SJCRH30 (cell line): Measurements from ENCODE around the gene C3orf20. TPM values are rescaled to one million over a fixed set of nuclear protein-coding genes. Genes with fewer than 3 reads are reported as not detected.
A peak's percentile ranks its signal among the peaks of the same experiment; 100 is the strongest.
"Not testable (repeated sequence)": the region's sequence is repeated elsewhere in the genome, so short reads cannot be mapped to it uniquely, and the experiment has no call there.

Experiments used
- DNase-seq, 2 experiments: peaks; one replicate each; pipeline ENCODE4 v3.0.0-alpha.2; 2015 to 2020
- H3K27ac ChIP-seq: fragments of 250-450 bp; sonication (Bioruptor Pico); 2 replicates; pipeline ENCODE4 v1.5.1; 2020; ENCODE audit warnings: mild to moderate bottlenecking, moderate library complexity
- H3K27me3 ChIP-seq: fragments of 250-450 bp; sonication (Bioruptor Pico); 2 replicates; pipeline ENCODE4 v1.5.1; 2020; ENCODE audit warnings: mild to moderate bottlenecking, moderate library complexity
- H3K36me3 ChIP-seq: fragments of 250-450 bp; sonication (Bioruptor Pico); 2 replicates; pipeline ENCODE4 v1.5.1; 2020; ENCODE audit warnings: mild to moderate bottlenecking, moderate library complexity
- H3K4me1 ChIP-seq: fragments of 250-450 bp; sonication (Bioruptor Pico); 2 replicates; pipeline ENCODE4 v1.5.1; 2020; ENCODE audit warnings: mild to moderate bottlenecking, moderate library complexity
- H3K4me3 ChIP-seq: fragments of 250-450 bp; sonication (Bioruptor Pico); 2 replicates; pipeline ENCODE4 v1.5.1; 2020; ENCODE audit warnings: mild to moderate bottlenecking, moderate library complexity
- H3K9me3 ChIP-seq: fragments of 250-450 bp; sonication (Bioruptor Pico); replicated peaks from 2 replicates; pipeline ENCODE4 v1.5.1; 2020; ENCODE audit warnings: mild to moderate bottlenecking, moderate library complexity
- total RNA-seq: library from RNA; depleted of rRNA; stranded (reverse); fragments of >200 nt; shearing (Covaris generic); gene quantifications from 2 replicates; pipeline ENCODE4 v1.2.3, GENCODE V29; 2014

Gene C3orf20
- total RNA-seq, 1 experiment from 2014 or later: not detected

DNA sequence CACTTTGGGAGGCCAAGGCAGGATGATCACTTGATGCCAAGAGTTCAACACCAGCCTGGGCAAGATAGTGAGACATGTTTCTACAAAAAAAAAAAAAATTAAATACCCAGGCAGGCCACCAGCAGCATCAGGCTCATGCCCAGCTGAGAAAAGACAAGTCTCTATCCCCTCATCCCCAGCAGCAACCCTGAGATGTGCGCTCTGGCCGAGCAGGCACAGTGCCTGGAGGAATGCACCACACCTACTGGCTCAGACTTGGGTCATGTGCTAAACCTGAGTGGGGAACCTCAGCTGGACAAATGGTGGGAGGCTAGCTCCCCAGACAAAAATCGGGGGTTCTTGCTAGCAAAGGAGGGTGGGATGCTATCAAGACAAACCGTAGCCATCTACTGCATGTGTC, 33.6 kb upstream of the C3orf20 start:
- Histone ChIP-seq H3K36me3 (no peaks in the 10 kb centered on the region), H3K4me1 (no peaks in the 10 kb centered on the region), H3K4me3 (no peak overlapping the region), H3K27me3 (peaks cover 25% of the 10 kb centered on the region), H3K27ac (no peak overlapping the region), H3K9me3 (no peaks in the 10 kb centered on the region)
- DNase-seq: no peak

DNA sequence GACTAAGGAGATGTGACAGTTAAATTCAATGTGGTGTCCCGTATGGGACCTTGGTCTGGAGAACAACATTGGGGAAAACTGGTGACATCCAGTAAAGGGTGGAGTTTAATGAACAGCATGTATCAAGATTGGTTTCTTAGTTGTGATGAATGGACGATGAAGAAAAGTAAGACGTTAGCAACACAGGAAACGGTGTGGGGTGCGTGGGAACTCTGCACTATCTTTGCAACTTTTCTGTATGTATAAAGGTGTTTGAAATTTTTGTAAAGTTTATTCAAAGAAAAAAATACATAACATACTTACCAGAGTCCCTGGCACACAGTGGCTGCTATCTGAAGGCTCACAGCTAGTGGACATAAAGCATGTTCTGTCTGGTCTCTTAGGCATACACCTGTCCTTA, 29.5 kb upstream of the C3orf20 start:
- Histone ChIP-seq H3K4me1 (no peaks in the 10 kb centered on the region), H3K27me3 (peaks cover 16% of the 10 kb centered on the region), H3K36me3 (no peaks in the 10 kb centered on the region), H3K27ac (no peak overlapping the region), H3K9me3 (no peaks in the 10 kb centered on the region), H3K4me3 (no peak overlapping the region)
- DNase-seq: no peak

DNA sequence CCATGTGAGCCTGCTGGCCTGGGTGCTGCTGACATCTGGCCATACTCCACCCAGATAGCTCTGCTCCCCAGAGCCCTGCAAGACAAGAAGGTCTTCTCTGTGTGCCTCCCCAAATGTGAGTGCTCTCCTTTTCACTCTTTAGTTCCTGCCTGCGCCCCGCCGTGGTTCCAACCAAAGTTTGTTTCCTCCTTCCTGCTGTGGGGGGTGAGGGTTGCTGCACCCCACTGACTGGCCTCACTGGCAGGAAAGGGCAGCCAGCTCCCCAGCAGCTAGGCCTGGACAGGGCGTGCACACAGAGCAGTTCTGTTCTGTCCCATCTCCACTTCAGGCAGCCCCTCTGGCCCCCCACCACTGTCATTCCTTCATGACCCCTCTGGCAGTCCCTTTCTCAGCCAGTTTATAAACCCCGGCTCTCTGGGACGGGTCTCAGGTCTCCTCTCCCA, 28.8 kb upstream of the C3orf20 start:
- Histone ChIP-seq H3K27ac (no peak overlapping the region), H3K36me3 (no peaks in the 10 kb centered on the region), H3K4me3 (no peak overlapping the region), H3K9me3 (no peaks in the 10 kb centered on the region), H3K27me3 (peaks cover 15% of the 10 kb centered on the region), H3K4me1 (no peaks in the 10 kb centered on the region)
- no peak for DNase-seq

DNA sequence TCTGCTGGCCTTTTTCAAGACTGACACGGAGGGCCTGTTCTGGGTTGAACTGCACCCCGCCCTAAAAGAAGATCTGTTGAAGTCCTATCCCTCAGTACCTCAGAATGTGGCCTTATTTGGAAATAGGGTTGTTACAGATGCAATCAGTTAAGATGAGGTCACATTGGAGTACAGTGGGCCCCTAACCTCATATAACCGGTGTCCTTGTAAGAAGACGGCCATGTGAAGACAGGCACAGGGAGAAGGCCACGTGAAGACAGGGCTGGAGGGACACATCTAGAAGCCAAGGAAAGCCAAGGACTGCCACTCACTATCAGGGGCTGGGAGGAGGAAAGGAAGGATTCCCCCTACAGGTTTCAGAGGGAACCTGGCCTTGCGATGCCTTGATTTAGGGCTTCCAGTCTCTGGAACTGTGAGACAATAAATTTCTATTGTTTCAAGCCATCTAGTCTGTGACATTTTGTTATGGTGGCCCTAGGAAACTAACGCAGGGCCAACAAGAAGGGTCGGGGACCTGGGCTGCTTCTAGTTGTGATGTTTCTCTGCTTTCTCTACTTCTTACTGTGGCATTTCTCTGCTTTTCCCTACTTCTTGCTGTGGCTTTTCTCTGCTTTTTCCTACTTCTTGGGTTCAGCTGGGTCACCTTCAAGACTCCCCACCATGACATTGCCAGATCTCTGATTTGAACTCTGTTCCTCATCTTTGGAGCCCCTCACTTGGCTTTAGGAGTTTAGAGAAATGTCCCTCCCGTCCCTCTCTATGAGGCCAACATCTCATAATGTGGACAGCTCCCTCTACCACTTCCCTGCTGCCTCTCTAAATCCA, 28.1 kb upstream of the C3orf20 start:
- no peak for DNase-seq
- H3K36me3 ChIP-seq: no peaks in the 10 kb centered on the region

DNA sequence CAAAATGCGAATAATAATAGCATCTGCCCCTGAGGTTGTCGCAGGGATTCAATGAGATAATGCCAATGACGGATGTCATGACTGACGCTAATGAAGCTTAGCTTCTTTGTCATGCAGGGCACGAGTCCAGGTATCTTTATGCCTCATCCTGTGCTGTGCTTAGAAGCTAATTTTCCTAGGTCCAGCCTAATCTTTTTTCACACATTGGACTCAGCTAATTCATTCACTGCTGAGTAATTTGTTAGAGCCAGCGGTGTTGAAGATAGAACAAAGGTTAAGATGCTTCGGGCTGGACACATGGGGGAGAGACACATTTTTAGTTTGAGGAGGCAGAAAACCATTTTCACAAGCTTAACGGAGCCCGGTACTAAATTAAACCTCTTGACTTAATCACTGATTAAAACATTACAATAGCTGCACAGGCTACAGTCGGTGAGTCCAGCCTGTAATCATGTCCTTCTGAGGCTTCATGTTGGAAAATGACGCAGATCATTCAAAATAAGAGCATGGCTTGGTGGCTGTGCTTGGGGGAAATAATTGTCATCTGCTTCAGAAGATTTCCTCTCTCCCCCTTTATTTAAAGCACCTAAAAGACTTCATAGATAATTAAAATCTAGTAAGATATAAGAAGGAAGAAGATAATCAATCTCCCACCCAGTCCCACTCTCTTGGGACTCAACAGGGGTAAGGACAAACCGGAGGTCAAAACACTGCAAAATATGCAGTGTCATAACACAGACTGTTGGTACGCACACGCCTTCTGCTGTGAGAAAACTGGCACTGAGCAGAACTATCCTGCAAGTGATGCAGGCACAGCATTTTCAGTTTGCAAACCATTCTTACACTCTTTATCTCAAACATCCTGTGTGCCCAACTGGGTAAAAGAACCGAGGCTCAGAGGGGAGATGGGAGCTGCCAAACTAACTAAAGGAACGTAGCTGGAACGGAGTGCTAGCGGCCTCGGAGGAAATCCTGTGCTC, 26.7 kb upstream of the C3orf20 start:
- H3K27ac ChIP-seq: no peak overlapping the region
- no peaks in the 10 kb centered on the region for H3K36me3 ChIP-seq
- H3K27me3 ChIP-seq: peaks cover 8% of the 10 kb centered on the region
- DNase-seq: no peak
- H3K4me1 ChIP-seq: 0 out of 2 replicates have a peak, but pooled peaks cover 6% of the 10 kb centered on the region
- no peaks in the 10 kb centered on the region for H3K9me3 ChIP-seq
- no peak overlapping the region for H3K4me3 ChIP-seq

More for the DNA sequence above, 28.1 kb upstream of the C3orf20 start:
- no peaks in the 10 kb centered on the region for H3K4me1 ChIP-seq
- no peak overlapping the region for H3K4me3 ChIP-seq
- peaks cover 15% of the 10 kb centered on the region for H3K27me3 ChIP-seq
- no peak overlapping the region for H3K27ac ChIP-seq
- no peaks in the 10 kb centered on the region for H3K9me3 ChIP-seq

DNA sequence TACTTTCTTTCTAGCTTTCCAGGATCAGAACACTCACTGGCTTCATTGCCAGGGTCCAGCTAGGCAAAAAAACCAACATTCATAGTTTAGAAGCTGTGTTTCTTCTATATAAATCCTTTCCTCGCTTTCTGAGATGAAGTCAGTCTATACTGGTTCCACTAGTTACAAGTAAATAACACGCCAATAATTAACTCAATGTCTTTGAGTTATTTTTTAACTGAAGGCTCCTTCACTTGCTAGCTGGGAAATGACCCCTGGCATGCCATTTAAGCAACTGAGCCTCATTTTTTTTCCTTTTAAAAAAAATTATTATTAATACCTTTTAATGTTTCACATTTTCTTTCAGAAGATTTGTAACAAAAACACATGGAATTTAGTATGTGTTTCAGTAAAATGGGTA, 25.5 kb upstream of the C3orf20 start:
- no peaks in the 10 kb centered on the region for H3K9me3 ChIP-seq
- no peak overlapping the region for H3K27ac ChIP-seq
- peaks cover 4% of the 10 kb centered on the region for H3K36me3 ChIP-seq
- peaks cover 8% of the 10 kb centered on the region; the same call in 1 of the 2 replicates for H3K27me3 ChIP-seq
- H3K4me1 ChIP-seq: 0 out of 2 replicates have a peak, but pooled peaks cover 6% of the 10 kb centered on the region
- H3K4me3 ChIP-seq: no peak overlapping the region
- no peak for DNase-seq

DNA sequence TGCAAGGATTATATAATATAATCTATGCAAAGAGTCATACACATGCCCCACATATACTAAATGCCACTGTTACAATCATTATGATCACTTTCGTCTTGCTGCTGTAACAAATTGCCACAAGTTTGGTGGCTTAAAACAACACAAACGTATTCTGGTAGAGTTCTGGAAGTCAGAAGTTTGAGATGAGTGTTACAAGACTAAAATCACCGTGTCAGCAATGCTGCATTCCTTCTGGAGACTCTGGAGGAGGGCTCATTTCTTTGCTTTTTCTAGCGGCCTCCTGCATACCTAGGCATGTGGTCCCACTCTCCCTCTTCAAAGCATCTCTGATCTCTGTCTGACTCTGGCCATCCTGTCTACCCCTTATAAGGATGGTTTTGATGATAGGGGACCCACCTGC, 24.7 kb upstream of the C3orf20 start:
- no peak overlapping the region for H3K27ac ChIP-seq
- DNase-seq: no peak
- 0 out of 2 replicates have a peak, but pooled peaks cover 6% of the 10 kb centered on the region for H3K4me1 ChIP-seq
- no peaks in the 10 kb centered on the region for H3K9me3 ChIP-seq
- peaks cover 6% of the 10 kb centered on the region for H3K36me3 ChIP-seq
- H3K4me3 ChIP-seq: no peak overlapping the region
- peaks cover 7% of the 10 kb centered on the region; the same call in 1 of the 2 replicates for H3K27me3 ChIP-seq

DNA sequence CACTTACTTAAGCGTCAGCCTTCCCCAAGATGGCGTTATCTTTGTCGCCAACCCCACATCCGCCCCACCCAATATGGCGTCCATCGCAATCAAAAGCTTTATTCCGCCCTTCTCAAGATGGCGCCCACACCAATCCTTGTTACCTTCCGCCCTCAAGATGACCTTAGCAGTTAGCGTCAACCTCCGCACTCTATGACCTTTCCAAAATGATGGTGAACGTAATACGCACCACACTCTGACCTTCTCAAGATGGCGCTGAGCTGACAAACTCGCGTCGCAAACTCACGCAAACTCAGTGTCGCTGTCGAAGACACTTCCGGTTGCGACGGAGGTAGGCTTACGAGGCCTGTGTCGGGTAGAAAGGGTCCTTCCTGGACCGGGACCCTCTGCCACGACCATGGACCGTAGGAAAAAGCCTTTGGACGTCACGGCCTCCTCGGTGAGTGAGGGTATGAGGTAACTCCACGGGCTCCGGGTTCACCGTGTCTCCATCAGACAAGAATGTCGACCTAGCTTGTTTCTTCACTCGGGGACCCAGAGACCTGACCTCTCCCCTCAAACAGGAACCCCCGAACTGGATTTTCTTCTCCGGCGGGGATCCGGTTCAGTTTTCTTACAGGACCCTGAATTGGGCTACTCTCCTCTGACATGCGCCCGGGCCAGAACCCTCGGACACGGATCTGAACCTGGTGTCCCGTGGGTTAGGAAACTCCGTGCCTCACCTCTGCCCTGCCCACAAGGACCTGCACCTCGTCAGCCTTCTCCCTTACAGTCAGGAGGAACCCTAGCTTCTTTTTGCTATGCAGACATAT, 23.3 kb upstream of the C3orf20 start, which contains the start of gene CCDC174:
Gene CCDC174, plus strand, starts transcription at position 323 of the 812 bp plus-strand sequence. Its CDS starts 75 bp downstream, at position 398.
- peak; percentile 96 to 99 for DNase-seq
- 0 out of 2 replicates have a peak, but pooled peaks cover 6% of the 10 kb centered on the region for H3K4me1 ChIP-seq
- H3K9me3 ChIP-seq: no peaks in the 10 kb centered on the region
- no peaks in the 10 kb centered on the region for H3K27me3 ChIP-seq
- peak within 1 kb of the TSS; percentile 77 for H3K4me3 ChIP-seq
- H3K36me3 ChIP-seq: peaks cover 19% of the 10 kb centered on the region
- peak within 1 kb of the TSS; percentile 42 for H3K27ac ChIP-seq

DNA sequence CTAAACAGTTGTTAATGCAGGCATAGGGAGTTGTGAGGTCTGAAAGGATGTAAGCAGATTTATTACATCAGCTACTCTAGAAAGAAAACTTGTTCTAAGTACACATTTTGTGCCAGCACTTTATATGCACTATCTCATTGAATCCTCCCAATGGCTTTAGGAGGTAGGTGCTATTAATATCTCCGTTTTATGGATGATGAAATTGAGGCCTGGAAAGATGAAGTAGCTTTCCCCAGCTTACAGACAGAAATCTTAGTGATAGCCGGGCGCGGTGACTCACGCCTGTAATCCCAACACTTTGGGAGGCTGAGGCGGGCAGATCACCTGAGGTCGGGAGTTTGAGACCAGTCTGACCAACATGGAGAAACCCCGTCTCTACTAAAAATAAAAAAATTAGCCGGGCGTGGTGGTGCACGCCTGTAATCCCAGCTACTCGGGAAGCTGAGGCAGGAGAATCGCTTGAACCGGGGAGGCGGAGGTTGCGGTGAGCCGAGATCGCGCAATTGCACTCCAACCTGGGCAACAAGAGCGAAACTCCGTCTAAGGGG, 22.5 kb upstream of the C3orf20 start:
- Histone ChIP-seq H3K27ac (peak overlapping the region; percentile 42), H3K36me3 (peaks cover 20% of the 10 kb centered on the region), H3K4me3 (peak overlapping the region; percentile 77)
- not testable (repeated sequence) for DNase-seq, H3K4me1 ChIP-seq, H3K27me3 ChIP-seq, H3K9me3 ChIP-seq

DNA sequence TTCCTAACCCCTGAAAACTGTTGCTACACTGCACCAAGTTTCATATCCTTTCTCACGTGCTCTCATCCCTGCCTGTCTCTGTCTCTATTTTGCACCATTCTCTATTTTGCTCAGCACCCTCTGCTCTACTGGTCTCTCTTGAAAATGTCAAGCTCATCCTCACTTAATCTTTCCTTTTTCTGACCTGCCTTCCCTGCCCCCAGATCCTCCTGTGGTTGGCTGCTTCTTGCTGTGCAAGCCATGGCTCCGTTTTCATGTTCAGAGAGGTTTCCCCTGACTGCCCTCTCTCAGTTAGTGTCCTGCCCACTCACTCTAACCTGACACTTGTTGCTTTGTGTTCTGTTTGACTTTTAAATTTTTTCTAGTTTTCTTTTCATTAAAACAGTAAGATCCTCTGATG, 17.4 kb upstream of the C3orf20 start:
- Histone ChIP-seq H3K4me1 (0 out of 2 replicates have a peak, but pooled peaks cover 3% of the 10 kb centered on the region), H3K4me3 (no peak overlapping the region), H3K9me3 (no peaks in the 10 kb centered on the region), H3K36me3 (peaks cover 62% of the 10 kb centered on the region), H3K27ac (no peak overlapping the region), H3K27me3 (no peaks in the 10 kb centered on the region)
- no peak for DNase-seq

DNA sequence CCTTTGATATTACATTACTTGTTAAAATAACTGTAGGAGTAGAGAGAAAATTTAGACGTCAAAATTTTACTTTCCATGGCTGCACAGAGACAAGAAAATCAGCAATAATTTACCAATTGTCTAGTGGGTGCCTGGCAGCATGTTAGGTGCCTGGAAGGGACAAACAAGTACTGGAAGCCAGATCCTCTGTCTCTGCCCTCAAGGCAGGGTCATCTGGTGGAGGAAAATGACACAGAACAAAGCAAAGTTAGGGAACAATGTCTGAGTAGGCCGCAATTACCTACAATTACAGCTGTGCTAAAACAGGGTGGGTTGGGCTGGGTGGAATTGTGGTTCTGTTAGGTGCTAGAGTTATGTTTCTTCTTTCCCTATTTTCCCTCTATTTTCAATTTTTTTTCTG, 16.0 kb upstream of the C3orf20 start:
- Histone ChIP-seq H3K9me3 (no peaks in the 10 kb centered on the region), H3K36me3 (peaks cover 74% of the 10 kb centered on the region), H3K4me1 (no peaks in the 10 kb centered on the region), H3K27me3 (no peaks in the 10 kb centered on the region), H3K4me3 (no peak overlapping the region), H3K27ac (no peak overlapping the region)
- no peak for DNase-seq

DNA sequence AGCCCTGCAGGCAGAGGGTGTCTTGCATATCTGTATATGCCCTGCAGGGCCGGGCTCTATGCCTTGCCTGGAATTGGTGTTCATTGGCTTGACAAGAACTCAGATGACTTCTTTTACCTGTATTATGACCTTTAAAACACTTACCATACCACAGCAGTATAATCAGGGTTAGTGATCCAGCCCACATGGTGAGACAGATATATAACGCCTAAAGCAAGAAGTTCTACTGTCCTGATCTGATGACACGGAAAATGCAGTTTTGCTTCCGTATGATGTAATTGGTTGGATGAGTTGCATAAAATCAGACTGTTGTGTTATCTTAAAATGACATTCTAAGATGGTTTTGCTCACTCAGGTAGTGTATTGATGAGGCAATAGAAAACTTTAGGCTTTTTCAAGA, 14.0 kb upstream of the C3orf20 start:
- DNase-seq: no peak
- no peaks in the 10 kb centered on the region for H3K4me1 ChIP-seq
- H3K36me3 ChIP-seq: peaks cover 79% of the 10 kb centered on the region
- no peak overlapping the region for H3K4me3 ChIP-seq
- no peak overlapping the region for H3K27ac ChIP-seq
- H3K9me3 ChIP-seq: no peaks in the 10 kb centered on the region
- H3K27me3 ChIP-seq: no peaks in the 10 kb centered on the region

DNA sequence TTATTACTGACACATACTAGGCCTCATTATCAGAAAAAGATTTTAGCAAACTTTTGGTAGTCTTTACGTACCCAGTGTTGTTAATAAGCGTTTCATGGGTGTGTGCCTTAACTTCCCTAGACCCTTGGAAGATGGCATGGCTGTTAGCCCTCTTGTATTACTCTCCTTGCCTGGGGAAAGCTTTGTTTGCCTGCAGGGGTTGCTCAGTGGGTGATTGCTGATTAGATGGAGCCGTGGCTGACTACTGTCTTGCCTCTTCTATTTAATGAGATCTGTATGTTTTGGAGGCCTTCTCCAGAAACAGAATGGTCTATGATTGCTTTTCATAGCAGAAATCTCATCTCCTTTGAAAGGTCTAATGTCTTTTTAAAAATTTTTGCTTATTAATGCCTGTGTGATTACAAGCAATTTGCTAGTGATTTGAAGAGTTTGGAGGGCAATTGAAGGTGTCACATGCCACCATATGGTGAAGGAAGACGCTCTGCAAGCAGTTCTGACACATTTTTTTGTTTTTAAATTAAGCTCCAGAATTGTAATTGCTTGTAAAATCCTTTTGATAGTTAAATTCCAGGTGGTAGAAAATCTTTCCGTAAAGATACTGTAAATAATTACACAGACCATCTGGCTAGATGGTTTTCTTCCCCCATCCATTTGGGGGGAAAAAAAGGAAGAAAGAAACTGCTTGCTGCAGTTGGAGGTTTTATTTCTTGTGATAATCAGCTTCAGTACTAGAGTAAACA, 11.4 kb upstream of the C3orf20 start:
- no peaks in the 10 kb centered on the region for H3K4me1 ChIP-seq
- no peaks in the 10 kb centered on the region for H3K9me3 ChIP-seq
- H3K36me3 ChIP-seq: peaks cover 85% of the 10 kb centered on the region
- no peak overlapping the region for H3K27ac ChIP-seq
- H3K4me3 ChIP-seq: no peak overlapping the region
- no peaks in the 10 kb centered on the region for H3K27me3 ChIP-seq
- no peak for DNase-seq
